T-helper 1 cell (primary cell): Measurements from ENCODE around the gene CIT.
A peak's percentile ranks its signal among the peaks of the same experiment; 100 is the strongest.

Source experiments
- DNase-seq, 5 donors: peaks; one replicate each; pipeline ENCODE4 v3.0.0-alpha.2; 2012 to 2020

Gene CIT

DNA sequence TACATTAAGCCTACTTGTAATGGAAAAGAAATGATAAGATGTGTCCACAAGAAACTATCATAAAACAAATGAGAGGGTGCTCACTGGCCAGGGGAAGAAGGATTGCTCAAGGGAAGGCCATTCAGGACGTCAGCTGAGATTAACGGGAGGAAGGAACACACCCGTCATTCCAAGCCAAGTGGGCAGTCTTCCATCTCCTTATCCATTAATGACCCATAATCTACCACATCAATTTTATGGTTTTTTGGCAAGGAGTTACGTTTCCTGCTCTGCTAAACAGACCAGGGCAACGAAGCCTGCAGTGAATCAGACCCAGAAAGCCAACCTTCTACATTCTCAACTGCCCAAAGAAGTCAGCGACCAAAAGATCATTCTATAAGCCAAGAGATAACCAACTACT lies 184.1 kb downstream of the CIT start:
- DNase-seq, result no peak

DNA sequence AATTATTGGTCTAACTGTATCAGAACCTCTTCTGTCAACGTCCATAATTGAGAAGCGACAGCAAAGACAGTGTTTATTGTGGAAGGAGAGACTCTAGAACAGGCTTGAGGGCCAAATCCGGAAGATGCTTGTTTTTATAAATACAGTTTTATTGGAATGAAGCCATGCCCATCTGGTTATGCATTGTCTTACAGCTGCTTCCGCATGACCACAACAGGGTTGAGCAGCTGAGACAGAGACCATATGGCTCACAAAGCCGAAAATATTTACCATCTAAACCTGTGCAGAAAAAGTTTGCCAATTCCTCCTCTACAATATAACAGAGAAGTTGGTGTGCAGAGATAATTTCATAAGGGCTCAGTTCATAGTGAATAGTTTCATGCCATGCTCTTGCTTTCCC lies 184.7 kb downstream of the CIT start:
- DNase-seq, result no peak

DNA sequence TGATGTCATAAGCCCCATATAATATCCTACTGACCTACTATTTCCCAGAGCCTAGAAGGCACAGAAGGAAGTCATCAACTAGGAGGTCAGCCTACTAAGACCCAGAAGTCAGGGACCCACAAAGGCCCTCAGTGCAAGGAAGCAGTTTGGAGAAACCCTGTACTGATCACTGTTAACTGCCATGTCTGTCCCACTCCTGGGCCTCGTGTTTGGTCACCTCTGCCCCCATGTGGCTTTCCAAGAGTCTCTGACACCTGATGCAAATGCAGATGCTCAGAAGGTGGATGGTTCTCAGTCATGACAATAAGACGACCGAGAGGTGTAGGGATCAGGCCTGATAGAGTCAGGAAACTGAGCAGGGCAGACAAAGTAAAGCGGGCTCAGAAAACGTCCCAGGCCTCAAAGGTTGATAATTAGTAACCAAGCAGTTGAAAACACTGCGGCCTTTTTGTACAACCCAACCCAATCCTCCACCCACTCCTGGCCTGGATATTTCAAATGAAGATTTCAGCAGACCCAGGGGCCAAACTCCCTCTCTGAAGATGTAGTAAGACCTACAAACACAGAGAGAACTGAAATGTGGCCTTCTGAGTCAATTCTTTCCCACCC lies 185.8 kb downstream of the CIT start:
- DNase-seq, result no peak

DNA sequence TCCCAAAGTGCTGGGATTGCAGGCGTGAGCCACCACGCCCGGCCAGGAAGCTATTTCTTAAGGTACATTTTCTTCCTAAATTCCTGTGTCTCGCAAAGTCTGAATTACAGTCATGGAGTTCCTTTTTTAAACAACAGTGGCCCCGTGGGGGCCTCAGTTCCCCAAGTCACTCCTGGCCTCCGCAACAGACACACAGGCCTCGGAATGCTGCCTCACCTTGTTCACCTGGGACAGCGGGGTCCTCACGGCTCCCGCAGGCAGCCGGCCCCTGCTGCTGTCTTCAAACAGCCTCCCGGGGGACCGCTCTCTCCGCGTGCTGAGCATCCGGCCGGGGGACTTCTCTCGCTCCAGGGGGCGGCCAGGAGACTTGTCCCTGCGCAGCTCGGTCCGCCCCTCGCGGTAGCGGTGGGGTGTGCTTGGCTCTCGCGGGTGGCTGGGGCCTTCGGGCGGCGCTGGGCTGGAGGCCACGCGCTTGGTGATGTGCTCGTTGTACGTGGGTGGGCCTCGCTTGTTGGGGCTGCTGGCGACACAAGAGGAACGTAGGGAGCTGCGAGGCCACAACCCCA lies 187.1 kb downstream of the CIT start:
- no peak for DNase-seq

DNA sequence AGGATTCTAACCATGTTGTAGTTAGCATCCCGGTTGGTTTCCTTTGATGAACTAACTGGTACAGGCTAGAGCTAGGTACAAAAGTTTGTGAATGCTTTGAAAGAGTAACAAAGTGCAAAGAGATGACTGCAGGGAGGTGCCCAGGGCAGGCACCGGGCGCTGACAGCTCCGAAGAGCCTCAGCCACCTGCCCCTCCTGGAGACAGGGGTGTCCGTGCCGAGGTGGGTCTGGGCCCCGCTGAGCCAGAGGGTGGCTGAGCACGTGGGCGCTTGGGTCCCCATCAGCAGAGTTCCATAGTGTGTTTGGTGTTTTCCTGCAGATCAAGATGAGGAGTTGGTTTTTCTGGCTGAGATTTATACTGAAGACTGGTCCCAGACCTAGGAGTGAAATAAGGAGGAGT lies 189.2 kb downstream of the CIT start:
- DNase-seq, result no peak

DNA sequence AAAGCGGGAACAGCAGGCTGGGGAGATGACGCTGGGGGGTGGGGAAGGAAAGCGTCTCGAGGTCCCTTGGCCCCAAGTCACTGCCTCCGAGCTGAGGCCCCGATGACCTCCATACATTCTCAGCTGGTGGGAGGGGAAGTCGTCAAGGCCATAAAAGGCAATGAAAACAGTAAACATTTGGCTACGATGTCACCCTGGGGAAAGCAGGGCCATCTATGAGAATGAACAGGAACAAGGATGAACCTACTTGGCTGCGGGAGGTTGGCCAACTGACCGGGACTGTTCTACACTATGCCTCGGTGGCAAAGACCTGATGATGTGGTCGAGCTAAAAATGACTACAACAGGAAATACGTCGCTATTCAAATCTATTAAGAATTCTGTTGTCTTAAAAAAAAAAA lies 189.7 kb downstream of the CIT start:
- no peak for DNase-seq

DNA sequence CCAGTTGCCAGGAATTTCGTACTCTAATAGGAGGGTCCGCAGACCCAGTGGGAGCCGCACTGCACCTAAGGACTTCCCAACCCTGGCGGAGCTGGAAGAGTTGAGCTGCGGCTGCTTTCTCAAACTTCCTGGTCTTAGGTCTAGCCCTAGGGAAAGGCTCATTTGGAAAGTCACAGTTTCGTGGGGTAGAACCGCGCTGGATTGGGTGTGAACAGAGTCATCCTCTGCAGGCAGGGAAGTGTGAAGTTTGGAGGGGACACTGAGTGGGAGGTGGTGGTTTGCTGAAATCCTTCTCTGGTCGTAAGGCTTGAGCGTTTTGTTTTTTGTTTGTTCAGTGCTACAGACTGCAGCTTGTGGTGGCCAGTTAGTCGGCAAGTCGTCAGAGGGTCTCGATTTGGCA lies 190.3 kb downstream of the CIT start:
- DNase-seq, result no peak

DNA sequence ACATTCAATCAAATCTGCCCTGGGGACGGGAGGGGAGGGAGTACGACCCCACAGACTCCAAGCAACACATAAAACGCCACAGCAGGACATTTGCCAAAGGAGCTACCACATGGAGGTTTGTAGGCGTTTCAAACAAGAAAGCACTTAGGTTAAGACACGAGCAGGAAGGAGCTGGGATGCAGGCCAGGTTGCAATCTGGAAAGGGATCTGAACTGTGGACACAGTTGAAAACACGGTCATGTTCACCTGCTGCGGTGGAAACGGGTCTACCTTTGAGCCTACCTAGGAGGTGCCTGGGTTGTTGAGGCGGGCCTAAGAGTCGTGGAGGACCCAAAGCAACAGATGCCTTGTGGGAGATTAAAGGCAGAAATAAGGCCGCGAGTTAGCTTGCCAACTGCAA lies 190.8 kb downstream of the CIT start:
- no peak for DNase-seq

DNA sequence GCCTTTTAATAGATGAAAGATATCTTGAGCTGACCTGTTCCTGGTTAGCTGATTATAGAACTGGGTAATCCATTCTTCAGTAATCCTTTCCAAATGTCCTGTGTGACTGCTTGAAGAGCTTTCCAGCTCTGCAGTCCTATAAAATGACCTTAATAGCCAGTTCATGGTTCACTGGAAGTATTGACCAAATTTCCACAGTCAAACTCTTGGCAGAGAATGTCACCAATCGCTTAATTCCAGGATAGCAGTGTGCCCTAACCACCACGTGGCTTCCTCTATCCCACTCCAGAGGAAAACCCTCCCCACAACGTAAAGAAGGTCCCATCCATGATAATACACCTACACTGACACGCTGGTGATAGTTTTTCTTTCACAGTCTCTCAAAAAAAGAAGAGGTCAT lies 191.7 kb downstream of the CIT start:
- no peak for DNase-seq

DNA sequence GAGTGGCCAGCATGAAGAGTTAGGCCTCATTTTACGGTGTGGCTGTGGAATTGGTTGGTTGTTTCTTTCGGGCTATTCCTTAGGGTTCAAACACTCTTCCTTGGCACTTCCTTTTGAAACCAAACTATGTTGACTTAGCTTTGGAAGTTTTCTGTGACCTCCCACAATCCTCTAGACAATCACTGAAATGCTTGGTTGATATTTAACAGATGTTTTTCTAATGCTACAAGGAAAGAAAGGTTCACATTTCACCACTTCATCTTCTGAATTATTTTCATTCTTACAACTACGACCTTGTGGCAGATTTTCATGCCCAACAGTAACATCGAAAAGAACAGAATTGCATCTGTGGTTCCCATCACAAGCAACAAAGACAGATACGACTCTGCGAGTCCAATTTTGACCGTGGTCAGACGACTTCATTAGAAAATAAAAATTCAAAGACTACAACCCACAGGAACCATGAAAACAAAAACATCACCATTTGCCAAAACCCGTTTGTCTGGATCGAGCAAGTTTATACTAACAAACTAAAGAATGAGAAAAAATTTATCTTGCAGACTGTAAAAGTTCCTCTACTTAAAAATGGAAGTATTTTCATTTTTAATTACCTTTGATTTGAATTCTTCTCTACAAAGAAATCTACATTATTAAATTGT lies 192.3 kb downstream of the CIT start:
- DNase-seq, result no peak

DNA sequence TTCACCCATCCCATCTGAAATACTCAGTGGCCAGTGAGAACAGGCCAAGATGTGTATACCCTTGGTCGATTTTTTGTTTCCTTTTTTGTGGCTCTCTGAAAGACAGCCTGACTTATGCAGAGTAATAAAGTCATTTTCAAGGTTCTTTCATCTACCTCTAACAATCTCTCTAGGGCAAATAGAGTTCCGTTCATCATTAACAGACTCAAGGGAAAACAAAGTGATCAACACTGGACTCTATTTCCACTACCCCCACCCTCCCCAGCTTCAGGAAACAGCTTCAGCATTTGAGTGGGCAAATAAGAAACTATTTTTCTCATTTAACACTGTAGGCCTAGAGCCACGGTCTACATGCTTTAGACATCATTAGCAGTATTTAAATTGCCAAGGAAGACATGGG lies 193.3 kb downstream of the CIT start:
- DNase-seq, result no peak

DNA sequence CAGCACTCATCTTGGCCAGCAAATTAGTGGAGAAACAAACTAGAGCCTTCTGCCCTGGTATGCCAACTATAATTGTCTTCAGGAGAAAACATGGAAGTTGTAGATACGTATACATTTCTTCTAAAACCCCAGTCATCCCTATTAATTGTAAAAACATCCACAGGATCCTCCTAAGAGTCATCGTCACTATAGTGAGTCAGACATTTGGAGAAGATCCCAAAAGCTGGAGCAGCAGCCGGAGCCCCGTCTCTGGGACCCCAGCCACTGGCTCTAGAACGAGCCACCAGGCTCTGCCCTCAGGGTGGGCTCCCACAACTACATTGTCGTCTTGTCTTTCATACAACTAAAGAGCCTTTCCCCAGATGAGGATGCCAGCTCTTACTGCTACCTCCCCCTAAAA lies 193.7 kb downstream of the CIT start:
- no peak for DNase-seq

DNA sequence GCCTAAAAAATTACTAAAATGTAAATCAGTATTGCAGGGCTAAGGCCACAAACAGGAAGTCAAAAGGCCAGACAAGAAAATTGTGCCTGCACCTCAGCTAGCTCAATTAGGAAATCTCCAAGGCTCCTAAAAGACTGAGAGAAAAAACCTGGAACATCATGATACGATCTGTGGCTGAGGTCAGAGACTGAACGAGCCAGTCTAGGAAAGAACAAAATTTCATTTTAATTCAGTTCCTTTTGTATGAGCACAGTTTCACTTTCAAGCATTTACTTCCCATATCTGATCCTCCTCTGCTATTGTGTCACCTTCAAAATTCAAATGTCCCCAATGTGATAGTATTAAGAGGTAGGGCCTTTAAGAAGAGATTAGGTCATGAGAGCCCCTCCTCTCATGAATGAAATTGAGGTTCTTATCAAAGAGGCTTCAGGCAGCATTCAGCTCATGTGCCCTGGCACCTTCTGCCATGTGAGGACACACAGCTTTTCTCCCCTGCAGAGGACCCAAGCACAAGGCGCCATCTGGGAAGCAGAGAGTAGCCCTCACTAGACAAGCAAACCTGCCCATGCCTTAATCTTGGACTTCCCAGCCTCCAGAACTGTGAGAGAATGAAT lies 194.4 kb downstream of the CIT start:
- no peak for DNase-seq

DNA sequence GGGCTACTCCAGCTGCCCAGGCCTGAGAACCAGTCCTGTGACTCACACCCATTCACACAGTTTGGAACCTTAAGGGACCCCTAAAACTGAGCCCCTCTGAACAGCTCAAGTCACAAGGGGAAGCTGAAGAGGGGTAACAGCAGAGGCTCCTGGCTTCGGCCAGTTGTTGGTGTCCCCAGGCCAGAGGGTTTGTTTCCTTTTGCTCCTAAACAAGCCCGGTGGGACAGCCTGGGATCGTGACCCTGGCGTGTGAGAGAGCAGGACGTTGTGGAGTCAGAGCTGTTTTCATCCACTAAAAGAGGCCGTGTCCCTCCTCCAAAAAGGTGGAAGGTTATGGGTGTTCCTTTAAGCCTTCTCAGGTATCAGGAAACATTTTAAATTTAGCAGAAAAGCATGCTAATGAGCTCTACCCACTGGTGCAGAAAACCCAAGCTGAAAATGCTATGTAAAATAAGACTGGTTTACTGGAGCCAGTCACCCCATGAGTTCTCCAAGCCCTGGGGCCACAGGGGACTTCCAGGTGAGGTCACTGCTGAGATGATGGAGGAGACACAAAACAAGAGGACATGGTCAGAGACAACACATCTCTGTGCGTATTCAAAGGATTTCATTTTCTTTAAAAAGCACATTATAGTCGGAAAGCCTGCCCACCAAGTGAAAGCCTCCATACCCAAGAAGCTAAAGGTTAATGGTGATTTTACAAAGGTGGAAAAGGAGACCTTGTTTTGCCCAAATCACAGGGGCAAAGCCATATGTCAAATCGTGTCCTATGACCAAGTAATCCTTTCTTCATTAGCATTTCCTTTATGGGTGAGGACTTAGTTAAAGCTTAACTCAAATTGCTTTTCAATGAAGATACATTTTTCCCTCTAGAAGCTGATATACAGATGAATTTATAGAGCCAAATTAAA lies 195.1 kb downstream of the CIT start:
- DNase-seq, result no peak

DNA sequence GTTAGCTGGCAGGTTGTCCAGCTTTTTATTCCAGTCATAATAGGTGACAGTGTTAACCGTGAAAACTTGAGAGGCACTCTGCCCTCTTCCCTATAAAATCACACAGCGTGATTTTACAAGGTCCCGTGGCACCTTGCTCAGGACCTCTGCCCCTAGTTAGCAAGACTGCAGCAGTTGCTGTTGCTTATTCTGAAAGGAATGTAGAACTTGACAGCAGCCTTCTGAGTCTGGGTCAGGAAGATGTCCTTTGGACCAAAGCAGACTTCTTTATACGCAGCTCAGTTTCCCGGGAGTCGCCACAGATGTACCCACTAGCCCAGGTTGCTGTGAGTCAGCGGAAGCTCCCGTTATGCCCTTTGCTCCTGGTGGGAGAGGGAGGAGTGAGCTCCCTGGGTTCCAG lies 196.0 kb downstream of the CIT start:
- no peak for DNase-seq

DNA sequence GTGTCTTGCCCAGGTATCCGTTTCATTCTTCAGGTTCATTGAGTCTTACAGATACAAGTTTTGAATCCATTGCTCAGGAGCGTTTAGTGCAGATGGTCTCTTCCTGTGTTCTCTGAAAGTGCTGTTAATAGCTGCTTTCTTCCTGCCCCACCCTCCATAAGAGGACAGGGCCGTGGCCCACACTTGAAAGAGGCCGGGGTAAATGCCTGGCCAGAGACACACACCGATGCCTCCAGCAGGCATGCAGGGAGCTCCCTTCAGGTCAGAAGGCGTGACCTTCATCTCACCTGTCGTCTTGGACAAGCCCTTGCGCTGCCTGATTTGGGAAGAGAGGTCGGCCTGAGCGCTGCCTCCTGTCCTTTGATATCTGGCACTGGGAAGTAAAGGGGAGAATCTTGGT lies 197.6 kb downstream of the CIT start:
- no peak for DNase-seq

DNA sequence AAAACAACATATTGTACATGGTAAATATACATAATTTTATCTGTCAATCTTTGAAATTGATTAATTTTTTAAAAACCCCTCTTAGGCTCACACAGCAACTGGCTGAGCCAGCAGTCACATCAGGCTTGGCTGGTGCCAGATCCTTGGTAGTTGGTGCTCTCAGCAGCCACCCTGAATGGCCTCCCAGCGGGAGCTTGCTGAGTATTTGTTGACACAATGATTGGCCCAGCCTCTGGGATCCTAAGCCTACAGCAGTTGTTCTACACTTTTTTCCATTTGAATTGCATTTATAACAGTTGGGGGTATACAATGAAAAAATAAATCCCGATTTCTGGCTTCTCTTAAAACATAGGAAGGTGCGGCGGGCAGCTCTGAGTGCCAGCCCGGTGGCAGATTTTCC lies 198.0 kb downstream of the CIT start:
- no peak for DNase-seq

DNA sequence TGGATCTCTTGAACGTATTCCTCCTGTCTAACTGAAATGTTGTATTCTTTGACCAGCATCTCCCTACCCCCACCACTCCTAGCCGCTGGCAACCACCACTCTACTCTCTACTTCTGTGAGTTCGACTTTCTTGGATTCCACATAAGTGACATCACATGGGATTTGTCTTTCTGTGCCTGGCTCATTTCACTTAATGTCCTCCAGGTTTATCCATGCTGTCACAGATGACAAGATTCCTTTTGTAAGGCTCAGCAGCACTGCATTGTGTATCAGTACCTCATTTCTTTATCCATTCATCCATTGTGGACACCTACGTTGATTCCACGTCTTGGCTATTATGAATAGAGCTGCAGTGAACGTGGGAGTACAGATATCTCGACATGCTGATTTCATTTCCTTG lies 198.7 kb downstream of the CIT start:
- DNase-seq, result no peak

DNA sequence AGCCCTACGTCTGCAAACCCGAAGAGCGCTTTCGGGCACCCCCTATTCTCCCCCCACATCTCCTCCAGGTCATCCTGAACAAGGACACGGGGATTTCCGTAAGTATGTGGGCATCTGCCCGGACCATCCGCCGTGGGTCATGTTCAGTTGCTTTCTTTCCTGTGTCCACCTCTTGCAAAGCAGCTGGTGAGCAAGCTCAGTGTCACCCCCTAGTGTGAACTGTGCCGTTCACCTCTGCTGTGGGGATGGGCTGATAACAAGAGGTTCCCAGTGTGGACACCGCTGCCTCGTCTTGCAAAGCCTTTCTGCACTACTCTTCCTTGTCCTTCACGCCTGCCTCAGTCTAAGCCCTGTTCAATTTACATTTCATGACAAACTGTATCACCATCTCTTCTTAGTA lies 200.5 kb downstream of the CIT start:
- no peak for DNase-seq

DNA sequence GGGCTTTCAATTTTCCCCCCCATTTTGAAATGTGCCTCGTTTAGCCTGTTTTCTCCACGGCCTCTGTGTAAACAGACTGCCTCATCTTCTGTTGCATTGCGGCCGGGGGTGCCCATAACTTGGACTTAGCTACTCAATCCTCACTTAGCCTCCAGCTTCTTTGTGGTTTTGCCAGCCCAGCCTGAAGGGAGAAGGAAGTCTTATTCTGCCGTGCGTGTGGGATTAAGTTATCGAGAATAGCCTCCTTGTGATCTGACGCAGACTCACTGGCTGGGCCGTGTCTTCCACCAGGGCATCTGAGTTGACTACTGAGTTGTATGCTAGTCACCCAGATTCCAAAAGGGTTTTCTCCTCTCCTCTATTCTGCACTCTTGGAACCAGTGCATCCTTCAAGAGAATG lies 201.1 kb downstream of the CIT start:
- DNase-seq, result no peak

DNA sequence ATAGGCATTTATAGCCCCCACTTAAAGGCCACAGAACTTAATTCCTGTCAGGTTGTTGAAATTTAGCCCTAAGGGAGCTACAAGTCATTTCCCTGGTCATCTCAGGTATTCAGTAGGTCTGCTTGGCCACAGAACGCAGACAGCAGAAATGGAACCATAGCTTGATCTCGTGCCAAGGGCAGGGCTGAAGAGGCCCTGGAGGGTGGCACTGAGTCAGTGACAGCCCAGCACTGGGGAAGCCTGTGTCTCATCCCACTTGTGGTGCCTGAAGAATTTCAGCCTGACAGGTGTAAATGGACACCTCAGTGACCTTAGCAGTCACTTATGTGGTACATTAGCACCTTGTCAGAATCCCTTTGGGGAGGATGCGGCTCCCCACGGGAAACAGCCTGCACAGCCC lies 202.6 kb downstream of the CIT start:
- no peak for DNase-seq

DNA sequence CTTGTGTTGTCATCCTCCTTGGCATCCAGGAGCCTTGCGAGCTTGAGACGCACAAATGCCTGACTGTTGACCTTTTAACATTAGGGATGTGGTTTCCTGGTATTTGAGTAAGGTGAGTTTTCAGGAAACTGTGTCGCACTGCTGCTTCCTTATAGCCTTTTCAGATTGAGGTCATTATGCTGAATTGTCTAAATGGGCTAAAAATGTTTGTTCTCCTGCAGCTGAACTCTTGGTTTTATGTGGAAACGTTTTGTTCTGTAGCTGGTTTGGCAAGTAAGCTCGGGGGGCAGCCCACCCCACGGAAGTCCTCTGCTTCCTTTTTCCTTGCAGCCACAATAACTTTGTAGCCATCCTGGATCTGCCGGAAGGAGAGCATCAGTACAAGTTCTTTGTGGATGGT lies 203.5 kb downstream of the CIT start:
- DNase-seq, result peak in 1 of 5 donors; percentile 43

DNA sequence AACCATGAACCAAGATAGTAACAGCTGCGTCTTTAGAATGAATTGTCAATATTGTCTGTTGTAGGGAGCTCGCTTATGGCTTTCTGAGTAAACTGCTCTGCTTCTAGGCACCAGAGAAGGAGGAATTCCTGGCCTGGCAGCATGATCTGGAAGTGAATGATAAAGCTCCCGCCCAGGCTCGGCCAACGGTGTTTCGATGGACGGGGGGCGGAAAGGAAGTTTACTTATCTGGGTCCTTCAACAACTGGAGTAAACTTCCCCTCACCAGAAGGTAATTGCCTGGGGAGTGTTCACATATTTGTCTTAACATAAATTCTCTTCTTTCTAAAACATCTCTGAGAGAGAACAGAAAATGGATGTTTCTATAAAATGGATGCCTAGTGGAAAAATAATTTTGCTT lies 204.9 kb downstream of the CIT start:
- DNase-seq, result no peak
